Activated CD8-positive, alpha-beta memory T cell treated with anti-CD3 and anti-CD28 coated beads for 1 hour (primary cell): ENCODE data around the gene KPNA3.
"Not testable (repeated sequence)": the region's sequence is repeated elsewhere in the genome, so short reads cannot be mapped to it uniquely, and the experiment has no call there.

Experiments used
- DNase-seq, 2 donors: peaks; one replicate each; pipeline ENCODE4 v3.0.0-alpha.2; 2020; ENCODE audit warnings: low read depth in 1 of 2; ENCODE audit errors: extremely low read depth in 1 of 2

KPNA3 gene

GRCh38 chr13:49807681-49808080 is 15.2 kb upstream of the KPNA3 start:
- DNase-seq: no peak

GRCh38 chr13:49806126-49806536 is 13.6 kb upstream of the KPNA3 start:
- DNase-seq: no peak

GRCh38 chr13:49803047-49803446 is 10.6 kb upstream of the KPNA3 start:
- DNase-seq: not testable (repeated sequence)

- no peak for DNase-seq
Measured at GRCh38 chr13:49802426-49802825, 9.9 kb upstream of the KPNA3 start.

GRCh38 chr13:49791711-49792549 is 552 bp downstream of the KPNA3 start:
- DNase-seq: peak in 1 of 2 donors; percentile 24

GRCh38 chr13:49791315-49791710 is 1.2 kb downstream of the KPNA3 start:
- no peak for DNase-seq

GRCh38 chr13:49789968-49790367 is 2.5 kb downstream of the KPNA3 start:
- DNase-seq: no peak

- no peak for DNase-seq
Measured at GRCh38 chr13:49786401-49787008, 6.0 kb downstream of the KPNA3 start.

GRCh38 chr13:49784886-49785570 is 7.5 kb downstream of the KPNA3 start:
- DNase-seq: no peak

- no peak for DNase-seq
Measured at GRCh38 chr13:49783865-49784264, 8.6 kb downstream of the KPNA3 start.

GRCh38 chr13:49782784-49783183 is 9.7 kb downstream of the KPNA3 start:
- no peak for DNase-seq

GRCh38 chr13:49781806-49782205 is 10.7 kb downstream of the KPNA3 start:
- DNase-seq: no peak

GRCh38 chr13:49779721-49780120 is 12.8 kb downstream of the KPNA3 start:
- no peak for DNase-seq

GRCh38 chr13:49777746-49778614 is 14.5 kb downstream of the KPNA3 start:
- no peak for DNase-seq

GRCh38 chr13:49776871-49777270 is 15.6 kb downstream of the KPNA3 start:
- DNase-seq: no peak

- no peak for DNase-seq
Measured at GRCh38 chr13:49774376-49775005, 18.0 kb downstream of the KPNA3 start.

GRCh38 chr13:49772828-49773227 is 19.7 kb downstream of the KPNA3 start:
- DNase-seq: no peak

GRCh38 chr13:49761811-49762210 is 30.7 kb downstream of the KPNA3 start:
- not testable (repeated sequence) for DNase-seq

- no peak for DNase-seq
Measured at GRCh38 chr13:49760558-49760957, 31.9 kb downstream of the KPNA3 start.

GRCh38 chr13:49759503-49759902 is 33.0 kb downstream of the KPNA3 start:
- no peak for DNase-seq
